A549 (cell line): ENCODE data around the gene ZNF138. TPM values are rescaled to one million over a fixed set of nuclear protein-coding genes. Genes with fewer than 3 reads are reported as not detected.

Experiments
- ATAC-seq, 2 experiments: fragments of 200-7000 bp in 1 of 2; fragments of >200 bp in 1 of 2; cut with Nextera tagmentation in 1 of 2; cut with Tn5 transposase in 1 of 2; 3 replicates each; pipeline versions ENCODE4 v1.8.0 to v1.9.1; 2018 to 2020; ENCODE audit warnings: mild to moderate bottlenecking in 1 of 2, moderate library complexity in 1 of 2
- CTCF ChIA-PET: fragments of 300-600 bp; sonication (Branson Sonifier 250); formaldehyde crosslinking; extraction: SDS; loops from one replicate; lab custom pipeline; 2021; ENCODE audit warnings: antibody characterized with exemption, inconsistent platforms; lab: Yijun Ruan, JAX
- POLR2A ChIA-PET: fragments of 350-600 bp; formaldehyde crosslinking; extraction: SDS; loops from one replicate; lab custom pipeline; 2021; ENCODE audit warnings: antibody characterized with exemption, inconsistent platforms; lab: Yijun Ruan, JAX
- DNase-seq, 2 experiments: peaks; one replicate each; pipeline versions ENCODE4 v3.0.0 to v3.0.0-alpha.2; 2011 to 2016; ENCODE audit warnings: low read depth in 1 of 2, low spot score in 1 of 2
- FAIRE-seq: peaks from 2 replicates; lab custom pipeline; 2011; peaks lifted over from hg19 to GRCh38; lab: Jason Lieb, UNC
- H3K27ac ChIP-seq, 2 experiments: fragments of >200 bp; sonication (Bioruptor Twin); formaldehyde crosslinking; 3 replicates each; pipeline ENCODE4 v1.5.1; 2016 to 2017
- H3K4me1 ChIP-seq: fragments of >200 bp; sonication (Bioruptor Twin); formaldehyde crosslinking; 3 replicates; pipeline ENCODE4 v1.6.1; 2016
- H3K4me2 ChIP-seq: fragments of >200 bp; sonication (Bioruptor Twin); formaldehyde crosslinking; 3 replicates; pipeline ENCODE4 v1.6.1; 2016
- H3K4me3 ChIP-seq: fragments of >200 bp; sonication (Bioruptor Twin); formaldehyde crosslinking; 3 replicates; pipeline ENCODE4 v1.5.1; 2016
- H3K9me3 ChIP-seq: fragments of >200 bp; sonication (Bioruptor Twin); formaldehyde crosslinking; 3 replicates; pipeline ENCODE4 v1.6.1; 2016
- CTCF ChIP-seq: fragments of >200 bp; sonication (Bioruptor Twin); formaldehyde crosslinking; IDR thresholded peaks from 3 replicates; pipeline ENCODE4 v1.5.1; 2016
- E2F6 ChIP-seq: IDR thresholded peaks from 2 replicates; pipeline ENCODE4 v1.6.1; 2012; ENCODE audit warnings: low read depth, borderline replicate concordance
- EHF ChIP-seq: fragments of 250-450 bp; sonication (Bioruptor Pico); IDR thresholded peaks from 2 replicates; pipeline ENCODE4 v1.5.0; 2020; ENCODE audit warnings: mild to moderate bottlenecking
- FOSB ChIP-seq: fragments of 250-450 bp; sonication (Bioruptor Pico); IDR thresholded peaks from 2 replicates; pipeline ENCODE4 v1.5.0; 2020; ENCODE audit warnings: mild to moderate bottlenecking, moderate library complexity
- JUN ChIP-seq, 2 experiments: fragments of >200 bp; sonication (Bioruptor Twin); formaldehyde crosslinking; IDR thresholded peaks; 2 replicates in 1 of 2; 3 replicates in 1 of 2; pipeline ENCODE4 v1.6.1; 2016 to 2017
- KDM5A ChIP-seq: fragments of 200-600 bp; sonication (generic); IDR thresholded peaks from 2 replicates; pipeline ENCODE4 v1.6.1; 2016; ENCODE audit warnings: antibody characterized with exemption, mild to moderate bottlenecking
- PHF8 ChIP-seq: fragments of 200-600 bp; sonication (generic); IDR thresholded peaks from 2 replicates; pipeline ENCODE4 v1.6.1; 2016; ENCODE audit warnings: low read depth, mild to moderate bottlenecking, antibody characterized with exemption, moderate library complexity, borderline replicate concordance
- POLR2AphosphoS2 ChIP-seq: conservative IDR thresholded peaks from 2 replicates; pipeline ENCODE4 v1.6.1; 2012; ENCODE audit warnings: low read length, improper control_type of control experiment, inconsistent platforms
- WGBS: methylation state at CpG from one replicate; pipeline ENCODE4 v1.1.6; 2017; ENCODE audit errors: missing lambda C conversion rate; 5-methylcytosine and 5-hydroxymethylcytosine counted together
- polyA plus RNA-seq, 4 experiments: library from polyadenylated mRNA; depleted of rRNA in 3 of 4; stranded (reverse); fragments of >200 nt; fragmentation: RNase III in 1 of 4; extraction: RNeasy Plus Mini Kit Qiagen cat#74134 plus additional on column Dnase treatment in 1 of 4; gene quantifications; 2 replicates in 3 of 4; 3 replicates in 1 of 4; pipeline ENCODE4 v1.2.3, GENCODE V29; 2011 to 2017

The ZNF138 gene
- polyA plus RNA-seq, 2 of the 4 experiments (the other 2 are of a cell fraction), result 3.9 to 6.3 TPM

GRCh38 chr7:64882341-64883112 is 88.3 kb downstream of the ZNF138 start:
- POLR2A ChIA-PET, result no interaction called here
- Histone ChIP-seq H3K9me3 (peaks cover 44% of the 10 kb centered on the region; the same call in 2 of the 3 replicates), H3K4me1 (no peaks in the 10 kb centered on the region), H3K4me3 (no peak overlapping the region), H3K27ac (no peak overlapping the region)
- ATAC-seq, result no peak
- WGBS, result 49% methylated on average over 48 of the region's 55 CpGs
- CTCF ChIA-PET, result no interaction called here
- TF ChIP-seq CTCF (no peak), JUN (IDR thresholded peaks at IDR 0.05) (no peak), KDM5A (no peak), EHF (CRISPR knock-in tag) (no peak), E2F6 (no peak), PHF8 (no peak), POLR2AphosphoS2 (no peak), FOSB (CRISPR knock-in tag) (no peak)
- TF ChIP-seq, all 56 proteins: peak for 0
- no peak overlapping the region for H3K4me2 ChIP-seq
- FAIRE-seq (no peak), DNase-seq (no peak)

Other genes with a start within 250 kb of the ZNF138 start
- gene ZNF680, start 231.4 kb upstream of the ZNF138 start, polyA plus RNA-seq (2011; rRNA removed), result 5.7 and 6.6 TPM in 2 replicates
- 3.9 to 4.7 TPM (median 4.6 TPM) in 3 replicates for gene ZNF680, start 231.4 kb upstream of the ZNF138 start, polyA plus RNA-seq (2017; fragmentation: RNase III; extraction: RNeasy Plus Mini Kit Qiagen cat#74134 plus additional on column Dnase treatment)
- gene ZNF107, start 128.3 kb upstream of the ZNF138 start, polyA plus RNA-seq (2011; rRNA removed), result 4.6 and 4.9 TPM in 2 replicates
- 2.8 to 3.6 TPM (median 3.4 TPM) in 3 replicates for gene ZNF107, start 128.3 kb upstream of the ZNF138 start, polyA plus RNA-seq (2017; fragmentation: RNase III; extraction: RNeasy Plus Mini Kit Qiagen cat#74134 plus additional on column Dnase treatment)
- gene ZNF273, start 108.8 kb downstream of the ZNF138 start, polyA plus RNA-seq (2011; rRNA removed), result 5.2 TPM in 2 replicates
- 2.5 to 3.1 TPM (median 3.1 TPM) in 3 replicates for gene ZNF273, start 108.8 kb downstream of the ZNF138 start, polyA plus RNA-seq (2017; fragmentation: RNase III; extraction: RNeasy Plus Mini Kit Qiagen cat#74134 plus additional on column Dnase treatment)
- gene ZNF117, start 196.6 kb downstream of the ZNF138 start, polyA plus RNA-seq (2011; rRNA removed), result 0.99 and 1.3 TPM in 2 replicates
- gene ZNF117, start 196.6 kb downstream of the ZNF138 start, polyA plus RNA-seq (2017; fragmentation: RNase III; extraction: RNeasy Plus Mini Kit Qiagen cat#74134 plus additional on column Dnase treatment), result 0.90 to 1.3 TPM (median 0.98 TPM) in 3 replicates
- gene ERV3-1, start 212.3 kb downstream of the ZNF138 start, polyA plus RNA-seq (2011; rRNA removed), result 5.7 and 5.8 TPM in 2 replicates
- gene ERV3-1, start 212.3 kb downstream of the ZNF138 start, polyA plus RNA-seq (2017; fragmentation: RNase III; extraction: RNeasy Plus Mini Kit Qiagen cat#74134 plus additional on column Dnase treatment), result 5.0 to 7.0 TPM (median 5.8 TPM) in 3 replicates